Hippocampal formation (tissue), 2 donors: ENCODE data around the gene DTD2.

ENCODE experiments used
- DNase-seq, 2 donors: peaks; one replicate each; lab custom pipeline; 2025; lab: John Stamatoyannopoulos, UW

Gene DTD2

DNA sequence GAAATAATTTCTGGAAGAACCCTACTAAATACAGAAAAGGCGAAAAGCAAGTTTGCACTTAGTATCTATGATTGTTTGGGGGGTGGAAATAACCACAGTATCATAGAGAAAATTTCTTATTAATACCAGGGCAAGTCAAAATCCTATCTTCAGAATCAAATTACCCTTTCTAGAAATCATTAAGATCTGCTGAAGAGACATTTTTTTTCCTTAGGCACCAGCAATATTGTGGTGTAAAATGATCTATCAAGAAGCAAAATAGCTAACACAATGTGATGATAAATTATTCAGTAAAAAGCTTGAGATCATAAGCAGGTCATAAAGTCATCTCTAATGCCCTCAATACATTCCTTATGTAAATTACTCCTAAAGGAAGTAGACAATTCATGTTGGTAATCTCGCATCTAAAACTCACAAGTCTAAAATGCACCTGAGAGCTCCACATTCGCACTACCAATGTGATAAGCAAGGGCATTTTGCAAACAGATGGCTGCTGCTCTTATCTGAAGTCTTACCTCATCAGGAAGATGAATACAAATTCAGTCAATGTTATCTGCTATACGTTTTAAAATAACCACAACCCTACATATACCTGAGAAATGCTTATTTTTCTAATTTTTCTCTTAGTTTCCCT lies 51.6 kb downstream of the DTD2 start:
- DNase-seq, result no peak

DNA sequence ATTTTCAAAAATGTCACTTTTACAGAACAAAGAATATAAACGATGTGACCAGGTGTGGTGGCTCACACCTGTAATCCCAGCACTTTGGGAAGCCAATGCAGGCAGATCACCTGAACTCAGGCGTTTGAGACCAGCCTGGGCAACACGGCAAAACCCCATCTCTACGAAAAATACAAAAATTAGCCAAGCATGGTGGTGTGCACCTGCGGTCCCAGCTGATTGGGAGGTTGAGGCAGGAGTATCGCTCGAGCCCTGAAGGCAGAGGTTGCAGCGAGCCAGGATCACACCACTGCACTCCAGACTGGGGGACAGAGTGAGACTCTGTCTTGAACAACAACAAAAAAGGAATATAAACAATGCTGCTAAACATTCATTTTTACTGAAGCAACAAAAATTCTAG lies 52.2 kb downstream of the DTD2 start:
- no peak for DNase-seq

DNA sequence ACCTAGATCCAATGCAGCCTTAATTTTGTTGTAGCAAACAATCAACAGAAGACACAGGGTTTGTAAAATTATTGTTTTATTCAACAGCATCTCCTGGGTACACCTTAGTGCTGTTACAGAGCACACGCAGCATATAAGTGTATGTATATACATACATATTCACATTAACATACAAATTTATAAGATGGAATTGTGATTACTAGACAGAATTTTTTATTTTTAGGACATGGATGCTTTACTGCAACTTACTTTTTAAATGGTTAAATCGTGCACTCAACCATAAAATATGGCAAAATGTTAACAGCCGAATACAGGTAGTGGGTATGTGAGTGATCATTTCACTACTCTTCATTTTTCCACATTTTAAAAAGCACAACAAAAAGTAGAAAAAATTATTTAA lies 53.6 kb downstream of the DTD2 start:
- no peak for DNase-seq

DNA sequence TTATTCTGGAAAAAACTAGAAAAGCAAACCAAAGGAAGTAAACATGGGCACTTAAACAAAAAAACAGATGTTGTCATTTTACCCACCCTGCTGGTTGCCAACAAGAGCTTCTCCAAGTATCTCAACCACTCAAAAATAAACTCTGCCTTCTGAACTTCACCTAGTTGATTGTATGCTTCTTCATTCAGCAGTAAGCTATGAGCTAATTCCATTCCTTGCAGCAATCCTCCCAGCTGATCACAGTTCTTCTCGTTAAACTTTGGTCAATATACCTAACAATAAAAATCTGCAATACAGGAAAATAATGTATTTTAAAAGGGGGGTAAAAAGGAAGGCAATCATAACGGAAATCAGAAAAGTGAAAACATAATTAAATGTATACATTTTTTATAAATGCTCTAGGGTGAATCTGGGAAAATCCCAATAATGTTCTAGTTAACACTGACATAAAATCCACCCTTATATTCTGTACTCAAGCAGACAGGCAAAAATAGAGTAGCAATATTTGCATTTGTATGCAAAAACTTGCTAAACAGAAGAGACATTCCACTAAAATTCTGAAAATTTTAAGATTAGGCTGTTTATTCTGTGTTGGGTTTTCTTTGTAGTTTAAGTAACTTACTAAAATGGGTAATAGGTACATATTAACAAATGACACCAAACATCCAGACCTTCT lies 54.4 kb downstream of the DTD2 start:
- DNase-seq, result no peak

DNA sequence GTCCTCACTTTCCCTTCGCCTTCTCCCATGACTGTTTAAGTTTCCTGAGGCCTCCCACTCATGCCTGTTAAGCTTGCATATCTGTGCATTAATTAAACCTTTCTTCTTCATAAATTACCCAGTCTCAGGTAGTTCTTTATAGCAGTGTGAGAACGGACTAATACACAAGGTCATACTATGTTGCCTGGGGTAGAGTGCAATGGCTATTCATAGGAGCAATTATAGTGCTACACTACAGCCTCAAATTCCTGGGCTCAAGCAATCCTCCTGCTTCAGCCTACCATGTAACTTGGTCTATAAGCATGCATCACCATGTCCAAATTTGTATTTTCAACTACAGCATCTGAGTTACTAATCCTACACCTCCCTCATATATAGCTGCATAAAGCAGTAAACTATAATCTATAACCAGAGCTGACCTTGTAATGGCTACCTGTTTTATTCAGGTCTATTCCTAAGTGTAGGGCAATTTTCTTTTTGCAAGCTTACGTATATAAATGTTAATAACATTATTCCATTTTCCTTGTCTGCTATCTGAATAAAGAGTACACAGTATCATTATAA lies 55.9 kb downstream of the DTD2 start:
- no peak for DNase-seq

DNA sequence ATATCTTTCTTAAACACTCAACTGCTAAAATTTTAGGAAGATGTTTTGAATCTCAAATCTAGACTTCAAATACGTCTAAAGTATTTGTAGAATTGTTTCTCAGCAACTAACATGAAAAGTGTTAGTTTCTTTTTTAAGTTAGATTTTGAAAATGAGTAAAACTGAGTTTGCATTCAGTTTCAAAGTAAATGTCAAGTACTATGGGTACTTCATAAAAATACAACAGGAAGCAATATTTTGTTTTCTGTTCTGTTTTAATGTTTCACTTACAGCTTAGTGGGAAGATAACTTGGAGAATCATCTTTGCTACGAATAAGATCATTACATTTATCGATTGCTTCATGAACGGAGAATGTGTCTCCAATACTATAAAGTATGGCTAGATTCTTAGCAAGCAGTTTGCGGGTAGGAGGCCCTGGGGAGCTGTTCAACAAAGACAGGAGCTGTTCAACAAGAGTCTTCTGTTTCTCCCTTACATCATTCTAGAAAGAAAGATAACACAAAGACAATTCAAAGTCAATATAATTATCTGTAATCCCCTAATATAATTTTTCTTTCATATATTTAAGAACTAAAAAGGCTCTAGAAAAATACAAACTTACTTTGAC lies 57.2 kb downstream of the DTD2 start:
- no peak for DNase-seq
